ENCODE measurements around the gene PNMA6A. TPM values are rescaled to one million over a fixed set of nuclear protein-coding genes. Genes with fewer than 3 reads are reported as not detected.
"Not testable (repeated sequence)": the region's sequence is repeated elsewhere in the genome, so short reads cannot be mapped to it uniquely, and the experiment has no call there.

Gene PNMA6A
- total RNA-seq, 2 donors from 2014 or later = 5.2 to 7.6 TPM

- H3K27ac ChIP-seq (ENCODE audit: low read depth, low read length) = no peak overlapping the region
Measured at GRCh38 chrX:153102418-153102817, 30.2 kb downstream of the PNMA6A start.

GRCh38 chrX:153104959-153105358 lies 32.7 kb downstream of the PNMA6A start:
- not testable (repeated sequence) for H3K4me1 Mint-ChIP-seq; H3K27me3 Mint-ChIP-seq (ENCODE audit: insufficient read depth); H3K27ac ChIP-seq (ENCODE audit: low read depth, low read length); H3K4me3 ChIP-seq (ENCODE audit: low read length); H3K36me3 ChIP-seq (ENCODE audit: control insufficient read depth, insufficient read depth, low read length); DNase-seq; H3K27ac Mint-ChIP-seq; H3K4me1 ChIP-seq (ENCODE audit: control insufficient read depth, insufficient read depth, low read length); H3K27me3 ChIP-seq (ENCODE audit: control insufficient read depth, insufficient read depth, low read length, poor library complexity, severe bottlenecking); H3K4me3 Mint-ChIP-seq; H3K36me3 Mint-ChIP-seq (ENCODE audit: low read depth); H3K9ac ChIP-seq (ENCODE audit: extremely low read depth, low read length, poor library complexity, severe bottlenecking)
- 88 to 100% methylated on average over 1 of the region's 1 CpG for WGBS, 2 experiments (ENCODE audit: insufficient coverage in 1 of 2, insufficient read length in 1 of 2)
- peaks cover 21% of the 10 kb centered on the region for H3K9me3 ChIP-seq (ENCODE audit: control insufficient read depth, low read length)
- peaks cover 21% of the 10 kb centered on the region for H3K9me3 Mint-ChIP-seq

More at GRCh38 chrX:153102418-153102817, 30.2 kb downstream of the PNMA6A start:
- Histone ChIP-seq H3K9me3 (ENCODE audit: control insufficient read depth, low read length) (peaks cover 21% of the 10 kb centered on the region), H3K9ac (ENCODE audit: extremely low read depth, low read length, poor library complexity, severe bottlenecking) (no peak overlapping the region), H3K4me1 (ENCODE audit: control insufficient read depth, insufficient read depth, low read length) (no peaks in the 10 kb centered on the region), H3K36me3 (ENCODE audit: control insufficient read depth, insufficient read depth, low read length) (no peaks in the 10 kb centered on the region), H3K4me3 (ENCODE audit: low read length) (peak overlapping the region; percentile 23), H3K27me3 (ENCODE audit: control insufficient read depth, insufficient read depth, low read length, poor library complexity, severe bottlenecking) (no peaks in the 10 kb centered on the region)
- Mint-ChIP-seq H3K27me3 (ENCODE audit: insufficient read depth) (peaks cover 5% of the 10 kb centered on the region), H3K36me3 (ENCODE audit: low read depth) (peaks cover 1% of the 10 kb centered on the region), H3K9me3 (peaks cover 21% of the 10 kb centered on the region), H3K27ac (no peak overlapping the region), H3K4me1 (no peaks in the 10 kb centered on the region), H3K4me3 (no peak overlapping the region)
- WGBS, 2 experiments (ENCODE audit: insufficient coverage in 1 of 2, insufficient read length in 1 of 2) = 90% methylated on average over 3 of the region's 3 CpGs; no CpG with 5 or more reads in 1 of the 2 experiments
- DNase-seq = no peak
- TF ChIP-seq, protein P1, sequence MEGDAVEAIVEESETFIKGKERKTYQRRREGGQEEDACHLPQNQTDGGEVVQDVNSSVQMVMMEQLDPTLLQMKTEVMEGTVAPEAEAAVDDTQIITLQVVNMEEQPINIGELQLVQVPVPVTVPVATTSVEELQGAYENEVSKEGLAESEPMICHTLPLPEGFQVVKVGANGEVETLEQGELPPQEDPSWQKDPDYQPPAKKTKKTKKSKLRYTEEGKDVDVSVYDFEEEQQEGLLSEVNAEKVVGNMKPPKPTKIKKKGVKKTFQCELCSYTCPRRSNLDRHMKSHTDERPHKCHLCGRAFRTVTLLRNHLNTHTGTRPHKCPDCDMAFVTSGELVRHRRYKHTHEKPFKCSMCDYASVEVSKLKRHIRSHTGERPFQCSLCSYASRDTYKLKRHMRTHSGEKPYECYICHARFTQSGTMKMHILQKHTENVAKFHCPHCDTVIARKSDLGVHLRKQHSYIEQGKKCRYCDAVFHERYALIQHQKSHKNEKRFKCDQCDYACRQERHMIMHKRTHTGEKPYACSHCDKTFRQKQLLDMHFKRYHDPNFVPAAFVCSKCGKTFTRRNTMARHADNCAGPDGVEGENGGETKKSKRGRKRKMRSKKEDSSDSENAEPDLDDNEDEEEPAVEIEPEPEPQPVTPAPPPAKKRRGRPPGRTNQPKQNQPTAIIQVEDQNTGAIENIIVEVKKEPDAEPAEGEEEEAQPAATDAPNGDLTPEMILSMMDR (conservative IDR thresholded peaks at IDR 0.05) = no peak

DNA sequence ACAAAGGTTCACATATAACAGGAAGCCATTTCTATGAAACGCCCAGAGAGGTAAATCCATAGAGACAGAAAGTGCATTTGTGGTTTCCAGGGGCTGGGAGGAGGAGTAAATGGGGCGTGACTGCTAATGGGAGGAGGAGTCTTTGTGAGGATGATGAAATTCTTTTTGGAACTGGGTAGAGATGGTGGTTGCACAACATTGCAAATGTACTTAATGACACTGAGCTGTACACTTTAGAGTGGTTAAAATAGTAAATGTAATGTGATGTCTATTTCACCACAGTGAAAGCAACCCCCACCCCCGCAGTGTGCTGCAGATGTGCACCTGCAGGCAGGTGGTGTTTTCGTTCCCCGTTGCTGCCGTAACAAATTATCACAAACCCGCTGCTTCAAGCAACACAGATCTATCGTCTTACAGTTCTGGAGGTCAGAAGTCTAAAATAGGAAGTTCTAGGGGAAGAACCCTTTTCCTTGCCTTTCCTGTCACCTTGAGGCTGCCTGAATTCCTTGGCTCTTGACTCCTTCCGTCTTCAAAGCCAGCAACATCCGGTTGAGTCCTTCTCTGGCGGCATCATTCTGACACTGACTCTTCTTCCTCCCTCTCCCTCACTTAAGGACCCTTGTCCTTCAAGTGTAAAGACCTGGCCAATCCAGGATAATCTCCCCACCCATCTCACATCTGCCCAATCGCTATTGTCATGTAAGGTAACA lies 34.0 kb downstream of the PNMA6A start:
- H3K27ac ChIP-seq (ENCODE audit: low read depth, low read length); H3K27ac Mint-ChIP-seq; H3K36me3 Mint-ChIP-seq (ENCODE audit: low read depth); H3K9ac ChIP-seq (ENCODE audit: extremely low read depth, low read length, poor library complexity, severe bottlenecking); H3K27me3 Mint-ChIP-seq (ENCODE audit: insufficient read depth); DNase-seq; H3K4me3 ChIP-seq (ENCODE audit: low read length); H3K4me1 Mint-ChIP-seq; H3K36me3 ChIP-seq (ENCODE audit: control insufficient read depth, insufficient read depth, low read length); H3K4me1 ChIP-seq (ENCODE audit: control insufficient read depth, insufficient read depth, low read length); H3K4me3 Mint-ChIP-seq; H3K27me3 ChIP-seq (ENCODE audit: control insufficient read depth, insufficient read depth, low read length, poor library complexity, severe bottlenecking): not testable (repeated sequence)
- peaks cover 21% of the 10 kb centered on the region for H3K9me3 Mint-ChIP-seq
- no CpG with 5 or more reads among the region's 12 CpGs for WGBS, 2 experiments (ENCODE audit: insufficient coverage in 1 of 2, insufficient read length in 1 of 2)
- H3K9me3 ChIP-seq (ENCODE audit: control insufficient read depth, low read length) = peaks cover 20% of the 10 kb centered on the region

DNA sequence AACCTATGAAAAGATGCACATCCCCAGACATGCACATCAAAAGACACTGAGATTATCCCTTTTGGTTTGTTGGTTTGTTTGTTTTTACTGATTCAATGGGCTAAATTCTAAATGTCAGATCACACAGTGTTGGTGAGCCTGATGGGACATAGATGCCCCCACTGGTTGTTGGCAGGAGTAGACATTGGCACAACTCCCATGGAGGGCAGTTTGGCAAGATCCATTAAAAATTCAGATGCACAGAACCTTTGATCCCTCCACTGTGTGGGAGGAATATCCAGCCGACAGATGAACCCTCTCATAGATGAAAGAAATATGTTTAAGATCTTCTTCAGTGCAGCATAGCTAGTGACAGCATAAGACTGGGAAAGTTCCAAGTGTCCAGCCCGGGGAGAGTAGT lies 38.5 kb downstream of the PNMA6A start:
- H3K27ac ChIP-seq (ENCODE audit: low read depth, low read length); H3K27me3 ChIP-seq (ENCODE audit: control insufficient read depth, insufficient read depth, low read length, poor library complexity, severe bottlenecking); H3K9me3 Mint-ChIP-seq; H3K4me1 ChIP-seq (ENCODE audit: control insufficient read depth, insufficient read depth, low read length); H3K4me1 Mint-ChIP-seq; H3K36me3 Mint-ChIP-seq (ENCODE audit: low read depth); H3K9me3 ChIP-seq (ENCODE audit: control insufficient read depth, low read length); H3K36me3 ChIP-seq (ENCODE audit: control insufficient read depth, insufficient read depth, low read length); H3K4me3 Mint-ChIP-seq; H3K27ac Mint-ChIP-seq; H3K9ac ChIP-seq (ENCODE audit: extremely low read depth, low read length, poor library complexity, severe bottlenecking); H3K4me3 ChIP-seq (ENCODE audit: low read length); DNase-seq; H3K27me3 Mint-ChIP-seq (ENCODE audit: insufficient read depth): not testable (repeated sequence)
- WGBS, 2 experiments (ENCODE audit: insufficient coverage in 1 of 2, insufficient read length in 1 of 2) = no CpG with 5 or more reads among the region's 2 CpGs

GRCh38 chrX:153113851-153114250 lies 41.6 kb downstream of the PNMA6A start:
- not testable (repeated sequence) for H3K9me3 Mint-ChIP-seq; H3K27ac Mint-ChIP-seq; H3K27ac ChIP-seq (ENCODE audit: low read depth, low read length); H3K4me1 Mint-ChIP-seq; H3K27me3 Mint-ChIP-seq (ENCODE audit: insufficient read depth); H3K9ac ChIP-seq (ENCODE audit: extremely low read depth, low read length, poor library complexity, severe bottlenecking); H3K4me1 ChIP-seq (ENCODE audit: control insufficient read depth, insufficient read depth, low read length); DNase-seq; H3K36me3 Mint-ChIP-seq (ENCODE audit: low read depth); H3K9me3 ChIP-seq (ENCODE audit: control insufficient read depth, low read length); H3K36me3 ChIP-seq (ENCODE audit: control insufficient read depth, insufficient read depth, low read length); H3K27me3 ChIP-seq (ENCODE audit: control insufficient read depth, insufficient read depth, low read length, poor library complexity, severe bottlenecking); H3K4me3 Mint-ChIP-seq; H3K4me3 ChIP-seq (ENCODE audit: low read length)
- no CpG with 5 or more reads among the region's 9 CpGs for WGBS, 2 experiments (ENCODE audit: insufficient coverage in 1 of 2, insufficient read length in 1 of 2)

DNA sequence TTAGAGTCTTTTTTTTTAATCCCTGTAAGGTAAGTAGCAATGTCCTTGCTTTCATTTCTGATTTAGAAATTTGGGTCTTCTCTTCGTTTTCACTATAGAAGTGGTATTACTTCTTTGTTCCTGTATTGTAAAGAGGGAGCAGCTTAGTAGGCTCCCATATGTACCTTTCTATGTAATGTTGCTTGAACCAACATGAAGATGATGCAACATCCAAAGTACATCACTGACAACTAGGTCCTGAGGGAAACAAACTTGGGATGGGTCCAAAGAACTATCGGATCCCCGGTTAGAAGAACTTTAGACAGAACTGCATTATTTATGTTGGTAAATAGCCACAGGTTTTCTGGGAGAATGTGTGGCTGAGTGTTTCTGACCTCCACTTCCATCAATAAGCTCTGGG lies 45.5 kb downstream of the PNMA6A start:
- H3K27ac ChIP-seq (ENCODE audit: low read depth, low read length); H3K4me3 ChIP-seq (ENCODE audit: low read length); H3K27me3 Mint-ChIP-seq (ENCODE audit: insufficient read depth); H3K4me1 Mint-ChIP-seq; DNase-seq; H3K27me3 ChIP-seq (ENCODE audit: control insufficient read depth, insufficient read depth, low read length, poor library complexity, severe bottlenecking); H3K36me3 ChIP-seq (ENCODE audit: control insufficient read depth, insufficient read depth, low read length); H3K9me3 Mint-ChIP-seq; H3K9ac ChIP-seq (ENCODE audit: extremely low read depth, low read length, poor library complexity, severe bottlenecking); H3K27ac Mint-ChIP-seq; H3K9me3 ChIP-seq (ENCODE audit: control insufficient read depth, low read length); H3K36me3 Mint-ChIP-seq (ENCODE audit: low read depth); H3K4me3 Mint-ChIP-seq; H3K4me1 ChIP-seq (ENCODE audit: control insufficient read depth, insufficient read depth, low read length): not testable (repeated sequence)
- WGBS, 2 experiments (ENCODE audit: insufficient coverage in 1 of 2, insufficient read length in 1 of 2) = no CpG with 5 or more reads among the region's 3 CpGs

Data from endodermal cell (in vitro differentiated cells).